SK-N-MC (cell line): Measurements from ENCODE around the gene GOLIM4.

ENCODE experiments used
- EZH2 ChIP-seq: fragments of 200-600 bp; sonication (generic); IDR thresholded peaks from one replicate; pipeline ENCODE4 v1.6.1; 2017; ENCODE audit warnings: antibody characterized with exemption
- POLR2AphosphoS5 ChIP-seq: IDR thresholded peaks from 2 replicates; pipeline ENCODE4 v1.6.1; 2012; ENCODE audit warnings: mild to moderate bottlenecking, low read depth, low read length, borderline replicate concordance

DNA sequence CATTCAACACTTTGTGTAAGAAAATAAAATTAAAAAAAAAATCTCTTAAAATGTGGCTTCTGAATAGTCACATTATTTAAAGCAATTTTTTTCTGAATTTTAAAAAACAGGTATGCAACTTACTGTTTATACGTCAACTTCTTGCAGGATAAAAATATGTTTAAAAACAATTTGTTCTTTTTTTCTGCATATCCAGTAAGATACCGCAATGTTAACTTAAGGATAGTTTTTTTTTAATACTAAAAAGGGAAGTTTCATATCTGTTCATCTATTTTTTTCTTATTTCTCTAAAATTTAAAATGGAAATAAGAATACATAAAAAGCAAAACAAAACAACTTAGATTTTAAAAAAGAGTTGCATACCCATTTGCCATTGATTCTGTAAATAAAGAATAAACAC is 27.4 kb downstream of the GOLIM4 start:
- no peak for TF ChIP-seq POLR2AphosphoS5
- TF ChIP-seq EZH2: no peak
